GM21360 (cell line): ENCODE results near the gene SMOC1.
"Not testable (repeated sequence)": the region's sequence is repeated elsewhere in the genome, so short reads cannot be mapped to it uniquely, and the experiment has no call there.

Experiments
- ATAC-seq: cut with Tn5 transposase; IDR thresholded peaks from one replicate; pipeline ENCODE4 v1.9.1; 2021; ENCODE audit warnings: mild to moderate bottlenecking, moderate library complexity; ENCODE audit not compliant: unreplicated experiment

Gene SMOC1

GRCh38 chr14:69896972-69897371, 17.8 kb downstream of the SMOC1 start:
- no peak for ATAC-seq

- ATAC-seq = no peak
Measured at GRCh38 chr14:69900603-69901002, 21.4 kb downstream of the SMOC1 start.

- ATAC-seq = no peak
Measured at GRCh38 chr14:69901113-69901951, 22.1 kb downstream of the SMOC1 start.

- ATAC-seq = not testable (repeated sequence)
Measured at GRCh38 chr14:69903046-69903445, 23.8 kb downstream of the SMOC1 start.

GRCh38 chr14:69904246-69904645, 25.0 kb downstream of the SMOC1 start:
- ATAC-seq = no peak

GRCh38 chr14:69906201-69906600, 27.0 kb downstream of the SMOC1 start:
- no peak for ATAC-seq

GRCh38 chr14:69909826-69910550, 30.8 kb downstream of the SMOC1 start:
- no peak for ATAC-seq

GRCh38 chr14:69910871-69911270, 31.7 kb downstream of the SMOC1 start:
- ATAC-seq = no peak

- no peak for ATAC-seq
Measured at GRCh38 chr14:69913686-69914085, 34.5 kb downstream of the SMOC1 start.

- ATAC-seq = no peak
Measured at GRCh38 chr14:69916396-69916795, 37.2 kb downstream of the SMOC1 start.

- no peak for ATAC-seq
Measured at GRCh38 chr14:69917287-69917686, 38.1 kb downstream of the SMOC1 start.

- ATAC-seq = no peak
Measured at GRCh38 chr14:69919815-69920214, 40.6 kb downstream of the SMOC1 start.

GRCh38 chr14:69921052-69921451, 41.8 kb downstream of the SMOC1 start:
- no peak for ATAC-seq

- no peak for ATAC-seq
Measured at GRCh38 chr14:69922198-69922597, 43.0 kb downstream of the SMOC1 start.

GRCh38 chr14:69924201-69924600, 45.0 kb downstream of the SMOC1 start:
- no peak for ATAC-seq

GRCh38 chr14:69928111-69928523, 48.9 kb downstream of the SMOC1 start:
- ATAC-seq = no peak

GRCh38 chr14:69930780-69931379, 51.7 kb downstream of the SMOC1 start:
- no peak for ATAC-seq

- no peak for ATAC-seq
Measured at GRCh38 chr14:69931960-69932359, 52.7 kb downstream of the SMOC1 start.

GRCh38 chr14:69932391-69932790, 53.2 kb downstream of the SMOC1 start:
- ATAC-seq = no peak

- ATAC-seq = no peak
Measured at GRCh38 chr14:69933623-69934275, 54.5 kb downstream of the SMOC1 start.

- ATAC-seq = no peak
Measured at GRCh38 chr14:69937367-69938081, 58.3 kb downstream of the SMOC1 start.
